AG10803 (cell line): ENCODE data around the gene CDC25B.
"Not testable (repeated sequence)": the region's sequence is repeated elsewhere in the genome, so short reads cannot be mapped to it uniquely, and the experiment has no call there.

Source experiments
- DNase-seq: peaks from one replicate; pipeline ENCODE4 v3.0.0; 2010; ENCODE audit warnings: low read depth
- H3K4me3 ChIP-seq: 2 replicates; pipeline ENCODE4 v1.5.1; 2011; ENCODE audit warnings: mild to moderate bottlenecking, low read length, control low read depth
- TF ChIP-seq, protein P1 (sequence below): conservative IDR thresholded peaks from 2 replicates; pipeline ENCODE4 v1.5.1; 2011; ENCODE audit warnings: mild to moderate bottlenecking, low read length, control low read depth, inconsistent platforms

The CDC25B gene

DNA sequence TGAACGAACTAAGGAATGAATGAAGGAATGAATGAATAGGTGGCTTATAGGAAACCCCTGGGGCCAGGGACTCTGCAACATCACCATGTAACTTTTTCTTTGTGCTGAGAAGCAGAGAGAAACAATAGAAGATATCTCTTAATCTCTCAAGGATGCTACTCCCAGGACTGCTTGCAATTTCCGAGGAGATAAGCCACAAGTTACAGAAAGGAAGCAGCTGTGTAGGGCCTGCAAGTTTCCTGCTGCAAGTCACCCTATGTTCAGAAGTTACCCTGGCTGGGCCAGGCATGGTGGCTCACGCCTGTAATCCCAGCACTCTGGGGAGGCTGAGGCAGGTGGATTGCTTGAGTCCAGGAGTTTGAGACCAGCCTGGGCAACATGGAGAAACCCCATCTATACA lies 43.2 kb downstream of the CDC25B start:
- no peak overlapping the region for H3K4me3 ChIP-seq
- TF ChIP-seq, protein P1, sequence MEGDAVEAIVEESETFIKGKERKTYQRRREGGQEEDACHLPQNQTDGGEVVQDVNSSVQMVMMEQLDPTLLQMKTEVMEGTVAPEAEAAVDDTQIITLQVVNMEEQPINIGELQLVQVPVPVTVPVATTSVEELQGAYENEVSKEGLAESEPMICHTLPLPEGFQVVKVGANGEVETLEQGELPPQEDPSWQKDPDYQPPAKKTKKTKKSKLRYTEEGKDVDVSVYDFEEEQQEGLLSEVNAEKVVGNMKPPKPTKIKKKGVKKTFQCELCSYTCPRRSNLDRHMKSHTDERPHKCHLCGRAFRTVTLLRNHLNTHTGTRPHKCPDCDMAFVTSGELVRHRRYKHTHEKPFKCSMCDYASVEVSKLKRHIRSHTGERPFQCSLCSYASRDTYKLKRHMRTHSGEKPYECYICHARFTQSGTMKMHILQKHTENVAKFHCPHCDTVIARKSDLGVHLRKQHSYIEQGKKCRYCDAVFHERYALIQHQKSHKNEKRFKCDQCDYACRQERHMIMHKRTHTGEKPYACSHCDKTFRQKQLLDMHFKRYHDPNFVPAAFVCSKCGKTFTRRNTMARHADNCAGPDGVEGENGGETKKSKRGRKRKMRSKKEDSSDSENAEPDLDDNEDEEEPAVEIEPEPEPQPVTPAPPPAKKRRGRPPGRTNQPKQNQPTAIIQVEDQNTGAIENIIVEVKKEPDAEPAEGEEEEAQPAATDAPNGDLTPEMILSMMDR: no peak
- no peak for DNase-seq

DNA sequence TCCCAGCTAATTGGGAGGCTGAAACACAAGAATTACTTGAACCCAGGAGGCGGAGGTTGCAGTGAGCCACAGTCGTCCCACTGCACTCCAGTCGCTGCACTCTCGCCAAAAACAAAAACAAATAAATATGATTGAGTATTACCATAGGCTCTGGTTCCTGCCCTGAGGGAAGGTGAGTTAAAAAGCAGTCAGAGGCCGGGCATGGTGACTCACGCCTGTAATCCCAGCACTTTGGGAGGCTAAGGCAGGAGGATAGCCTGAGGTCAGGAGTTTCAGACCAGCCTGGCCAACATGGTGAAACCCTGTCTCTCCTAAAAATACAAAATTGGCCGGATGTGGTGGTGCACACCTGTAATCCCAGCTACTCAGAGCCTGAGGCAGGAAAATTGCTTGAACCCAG lies 44.1 kb downstream of the CDC25B start:
- not testable (repeated sequence) for H3K4me3 ChIP-seq

DNA sequence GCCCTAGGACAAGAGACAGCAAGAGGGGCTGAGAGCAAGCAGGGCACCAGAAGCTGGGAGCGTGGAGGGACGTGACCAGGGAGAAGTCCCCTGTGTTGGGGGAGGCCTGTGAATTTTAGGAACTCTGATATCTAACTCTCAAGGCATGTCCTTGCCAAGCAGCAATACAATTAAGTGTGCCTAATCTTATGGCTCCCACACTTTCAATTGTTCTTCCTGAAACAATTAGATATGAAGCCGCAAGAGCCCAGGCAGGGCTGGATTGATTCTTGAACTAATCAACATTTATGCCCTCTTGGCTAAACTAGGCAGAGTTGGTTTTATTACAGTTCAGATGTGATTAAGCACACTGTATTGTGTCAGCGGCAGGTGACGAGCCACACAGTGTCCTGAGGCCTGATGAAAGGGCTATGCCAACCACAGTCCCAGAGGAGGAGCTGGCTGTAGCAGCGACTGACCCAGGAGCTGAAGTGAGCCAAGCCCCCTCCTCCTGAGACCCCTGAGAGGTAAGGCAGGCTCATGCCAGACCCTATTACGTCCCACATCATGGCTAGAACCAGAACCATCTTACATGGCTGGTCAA lies 46.3 kb downstream of the CDC25B start:
- H3K4me3 ChIP-seq: no peak overlapping the region
- DNase-seq: no peak
- TF ChIP-seq, protein P1: no peak

More for the DNA sequence above, 44.1 kb downstream of the CDC25B start:
- not testable (repeated sequence) for DNase-seq

DNA sequence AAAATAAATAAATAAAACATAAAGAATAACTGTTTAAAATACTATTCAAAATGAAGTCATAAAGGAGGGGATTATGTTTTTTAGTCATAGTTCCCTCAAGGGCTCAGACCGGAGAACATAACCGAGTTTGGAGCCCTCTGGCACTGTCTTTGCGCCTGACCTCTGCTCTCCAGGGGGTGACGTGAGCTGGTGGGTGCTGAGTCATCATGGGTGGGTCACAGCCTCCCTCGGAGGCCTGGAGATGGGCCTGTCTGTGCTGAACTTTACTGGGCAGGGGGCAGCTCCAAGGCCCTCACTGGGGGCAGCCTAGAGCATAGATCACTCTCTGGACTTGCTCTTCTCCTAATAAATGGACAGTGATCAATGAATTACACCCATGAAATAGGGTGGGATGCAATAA lies 47.4 kb downstream of the CDC25B start:
- H3K4me3 ChIP-seq: no peak overlapping the region
- DNase-seq: no peak
- TF ChIP-seq, protein P1: no peak

DNA sequence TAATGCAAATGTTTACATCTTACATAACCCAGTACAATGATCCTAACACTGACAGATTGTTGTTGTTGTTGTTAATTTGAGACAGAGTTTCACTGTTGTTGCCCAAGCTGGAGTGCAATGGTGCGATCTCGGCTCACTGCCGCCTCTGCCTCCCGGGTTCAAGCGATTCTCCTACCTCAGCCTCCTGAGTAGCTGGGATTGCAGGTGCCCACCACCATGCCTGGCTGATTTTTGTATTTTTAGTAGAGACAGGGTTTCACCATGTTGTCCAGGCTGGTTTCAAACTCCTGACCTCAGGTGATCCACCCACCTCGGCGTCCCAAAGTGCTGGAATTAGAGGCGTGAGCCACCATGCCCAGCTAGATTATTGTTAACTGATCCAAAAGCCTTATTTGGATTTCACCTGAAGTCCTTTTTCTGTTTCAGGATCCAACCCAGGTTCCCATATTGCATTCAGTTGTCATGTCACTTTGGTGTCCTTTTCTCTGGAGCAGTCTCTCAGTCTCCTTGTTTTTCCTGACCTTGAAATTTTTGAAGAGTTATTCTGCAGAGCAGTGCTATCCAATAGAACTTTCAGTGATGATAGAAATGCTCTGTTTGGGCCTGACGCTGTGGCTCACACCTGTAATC lies 48.0 kb downstream of the CDC25B start:
- DNase-seq, H3K4me3 ChIP-seq: not testable (repeated sequence)

DNA sequence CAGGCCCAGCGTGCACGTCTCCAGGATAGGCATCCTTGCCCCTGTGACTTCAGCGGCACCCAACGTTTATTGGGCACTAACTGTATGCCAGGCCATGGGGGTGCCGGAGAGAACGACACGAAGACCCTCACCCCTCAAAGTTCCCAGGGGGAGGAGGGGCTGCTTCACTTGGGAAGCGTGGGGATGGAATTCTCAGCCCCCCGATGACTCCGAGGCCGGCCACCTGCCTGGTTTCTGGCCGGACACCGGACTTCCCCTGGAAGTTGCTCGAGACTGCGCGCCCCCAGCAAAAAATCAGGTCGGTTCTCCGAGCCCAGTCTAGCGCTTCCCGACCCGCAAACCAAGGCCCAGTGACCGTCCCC lies 50.2 kb downstream of the CDC25B start:
- DNase-seq: no peak
- H3K4me3 ChIP-seq: peak overlapping the region; percentile 91
- TF ChIP-seq, protein P1: no peak

DNA sequence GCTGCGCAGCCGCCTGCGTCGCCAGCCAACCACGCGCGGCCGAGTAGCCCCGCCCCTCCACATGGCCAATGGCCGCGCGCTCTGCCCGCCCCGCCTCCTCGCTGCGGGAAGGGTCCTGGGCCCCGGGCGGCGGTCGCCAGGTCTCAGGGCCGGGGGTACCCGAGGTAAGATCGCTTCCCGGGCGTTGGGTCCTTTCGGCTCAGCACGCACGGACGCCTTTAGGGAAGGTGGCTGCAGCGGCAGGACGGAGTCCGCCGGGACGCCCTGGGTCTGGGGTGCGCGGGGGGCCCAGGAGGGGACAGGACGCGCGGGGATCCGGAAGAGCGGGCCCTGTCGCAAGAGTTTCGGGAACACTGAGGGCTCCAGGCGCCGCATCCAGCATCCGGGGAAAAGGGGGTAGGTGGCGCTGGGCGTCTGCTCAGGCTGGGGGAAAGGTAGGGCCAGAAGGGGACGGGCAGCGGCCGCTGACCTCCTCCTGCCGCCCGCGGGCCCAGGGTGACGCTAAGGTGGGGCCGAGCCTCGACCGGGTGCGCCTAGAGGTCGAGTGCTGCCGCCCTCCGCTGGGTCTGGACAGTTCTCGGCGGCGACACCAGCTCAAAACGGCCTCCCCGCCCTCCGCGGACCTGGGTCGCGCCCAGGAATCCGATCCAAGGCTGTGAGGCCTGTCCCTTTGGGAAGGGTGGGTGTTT lies 50.8 kb downstream of the CDC25B start, which contains the start of gene MAVS:
Gene MAVS, plus strand, starts transcription at position 95 of the 689 bp plus-strand sequence. CDS start 7,791 bp downstream, outside the sequence.
- peak within 1 kb of the TSS; percentile 91 for H3K4me3 ChIP-seq
- TF ChIP-seq, protein P1: no peak
- DNase-seq: peak; percentile 73

DNA sequence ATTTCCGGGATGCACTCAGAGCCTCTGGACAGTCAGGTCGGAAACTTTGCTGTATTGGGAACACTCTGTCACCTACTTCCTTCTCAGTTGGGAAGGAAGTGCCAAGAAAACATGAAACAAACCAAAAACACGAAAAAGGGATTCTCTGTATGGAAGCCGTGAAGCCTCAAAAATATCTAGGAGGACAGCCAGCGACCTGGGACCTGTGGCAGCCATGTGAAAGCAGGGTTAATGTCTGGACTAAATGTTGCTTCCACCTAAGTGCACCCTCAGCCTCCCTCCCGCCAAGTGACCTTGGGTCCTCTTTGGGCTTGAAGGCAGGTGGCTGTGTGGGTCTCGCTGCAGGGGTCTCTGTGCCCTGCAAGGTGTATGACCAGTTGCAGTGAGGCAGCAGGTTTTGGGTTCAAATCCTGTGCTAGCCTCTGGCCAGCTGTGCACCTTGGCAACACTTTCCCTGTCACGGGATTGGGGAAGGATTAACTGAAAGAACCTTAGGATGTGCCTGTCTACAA lies 51.4 kb downstream of the CDC25B start:
- H3K4me3 ChIP-seq: peak overlapping the region; percentile 91
- TF ChIP-seq, protein P1: no peak
- no peak for DNase-seq
